PC-9 (cell line): ENCODE measurements around the gene PSMG2.

ENCODE experiments used
- EZH2 ChIP-seq: fragments of 200-600 bp; sonication (generic); IDR thresholded peaks from 2 replicates; pipeline ENCODE4 v1.8.0; 2017; ENCODE audit warnings: antibody characterized with exemption, low read depth
- TF ChIP-seq, protein P1 (sequence below): fragments of 200-600 bp; sonication (generic); conservative IDR thresholded peaks from 2 replicates; pipeline ENCODE4 v1.6.1; 2017; ENCODE audit warnings: mixed run types, antibody characterized with exemption, mild to moderate bottlenecking, moderate library complexity

DNA sequence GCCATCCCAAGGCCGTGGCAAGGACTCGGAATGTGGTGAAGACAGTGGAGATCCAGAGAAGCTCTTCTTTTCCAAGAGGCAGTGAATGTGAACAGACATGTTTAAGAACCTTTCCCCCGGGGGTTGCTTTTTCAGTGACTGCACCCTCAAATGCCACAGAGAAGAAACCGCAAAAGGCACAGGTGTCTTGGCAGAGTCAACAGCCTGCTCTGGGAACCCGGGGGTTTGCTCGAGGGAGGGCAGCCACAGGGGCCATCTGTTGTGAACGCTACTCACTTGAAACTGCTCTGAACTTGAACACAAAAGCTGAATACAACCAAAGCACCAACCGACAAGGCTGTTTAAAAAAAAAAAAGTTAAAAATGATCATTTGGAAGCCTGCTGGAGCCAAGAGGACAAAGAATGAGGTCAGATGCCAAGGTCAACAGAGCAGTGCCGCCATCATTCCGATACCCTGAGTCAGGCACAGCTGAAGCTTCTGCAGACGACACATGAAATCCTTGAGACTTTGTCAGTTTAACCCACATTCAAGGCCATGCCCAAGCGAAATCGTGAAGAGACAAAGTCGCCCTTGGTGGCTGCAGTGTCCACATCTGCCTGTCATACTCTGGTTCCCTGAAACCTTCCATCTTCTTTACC is 47.4 kb downstream of the PSMG2 start:
- TF ChIP-seq, protein P1, sequence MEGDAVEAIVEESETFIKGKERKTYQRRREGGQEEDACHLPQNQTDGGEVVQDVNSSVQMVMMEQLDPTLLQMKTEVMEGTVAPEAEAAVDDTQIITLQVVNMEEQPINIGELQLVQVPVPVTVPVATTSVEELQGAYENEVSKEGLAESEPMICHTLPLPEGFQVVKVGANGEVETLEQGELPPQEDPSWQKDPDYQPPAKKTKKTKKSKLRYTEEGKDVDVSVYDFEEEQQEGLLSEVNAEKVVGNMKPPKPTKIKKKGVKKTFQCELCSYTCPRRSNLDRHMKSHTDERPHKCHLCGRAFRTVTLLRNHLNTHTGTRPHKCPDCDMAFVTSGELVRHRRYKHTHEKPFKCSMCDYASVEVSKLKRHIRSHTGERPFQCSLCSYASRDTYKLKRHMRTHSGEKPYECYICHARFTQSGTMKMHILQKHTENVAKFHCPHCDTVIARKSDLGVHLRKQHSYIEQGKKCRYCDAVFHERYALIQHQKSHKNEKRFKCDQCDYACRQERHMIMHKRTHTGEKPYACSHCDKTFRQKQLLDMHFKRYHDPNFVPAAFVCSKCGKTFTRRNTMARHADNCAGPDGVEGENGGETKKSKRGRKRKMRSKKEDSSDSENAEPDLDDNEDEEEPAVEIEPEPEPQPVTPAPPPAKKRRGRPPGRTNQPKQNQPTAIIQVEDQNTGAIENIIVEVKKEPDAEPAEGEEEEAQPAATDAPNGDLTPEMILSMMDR = no peak
- no peak for TF ChIP-seq EZH2
